Measurements from ENCODE around the gene BIN1.

BIN1 gene

DNA sequence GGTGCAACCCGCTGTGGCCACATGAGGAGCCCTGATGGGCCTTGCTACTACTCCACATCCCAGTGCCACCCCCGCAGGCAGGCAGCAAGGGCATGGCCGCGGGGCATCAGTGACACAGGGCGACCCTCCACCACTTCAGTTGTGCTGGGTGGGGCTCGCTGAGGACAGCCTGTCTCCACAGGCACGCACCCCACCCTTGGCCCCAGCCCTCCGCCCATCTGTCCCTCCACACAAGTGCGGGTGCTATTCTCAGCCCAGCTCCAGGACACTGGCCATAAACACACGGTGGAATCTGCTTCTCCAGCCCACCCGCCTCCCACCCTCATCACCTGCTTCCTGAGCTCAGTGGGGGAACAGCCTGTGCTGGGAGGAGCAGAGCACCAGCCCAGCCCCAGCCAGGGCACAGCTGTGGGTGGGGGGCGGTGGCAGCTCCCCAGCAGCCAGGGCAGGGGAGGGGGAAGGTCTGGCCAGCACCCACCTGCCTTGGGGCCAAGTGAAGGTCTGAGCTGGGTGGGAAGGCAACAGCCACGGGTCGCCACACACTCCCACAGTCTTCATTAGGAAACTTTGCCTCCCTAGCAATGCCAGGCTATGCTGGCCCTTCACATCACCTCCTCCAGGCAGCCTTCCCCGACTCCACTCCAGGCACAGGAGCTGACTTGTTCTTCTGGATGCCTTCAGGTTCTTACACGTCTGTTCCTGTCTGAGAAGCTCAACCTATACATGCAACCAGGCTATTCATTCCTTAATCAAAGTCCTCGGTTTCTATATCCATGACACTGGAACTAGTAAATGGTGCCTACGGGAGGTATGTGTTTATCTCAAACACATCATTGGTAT is 16.5 kb downstream of the BIN1 start:
- DNase-seq, result no peak

DNA sequence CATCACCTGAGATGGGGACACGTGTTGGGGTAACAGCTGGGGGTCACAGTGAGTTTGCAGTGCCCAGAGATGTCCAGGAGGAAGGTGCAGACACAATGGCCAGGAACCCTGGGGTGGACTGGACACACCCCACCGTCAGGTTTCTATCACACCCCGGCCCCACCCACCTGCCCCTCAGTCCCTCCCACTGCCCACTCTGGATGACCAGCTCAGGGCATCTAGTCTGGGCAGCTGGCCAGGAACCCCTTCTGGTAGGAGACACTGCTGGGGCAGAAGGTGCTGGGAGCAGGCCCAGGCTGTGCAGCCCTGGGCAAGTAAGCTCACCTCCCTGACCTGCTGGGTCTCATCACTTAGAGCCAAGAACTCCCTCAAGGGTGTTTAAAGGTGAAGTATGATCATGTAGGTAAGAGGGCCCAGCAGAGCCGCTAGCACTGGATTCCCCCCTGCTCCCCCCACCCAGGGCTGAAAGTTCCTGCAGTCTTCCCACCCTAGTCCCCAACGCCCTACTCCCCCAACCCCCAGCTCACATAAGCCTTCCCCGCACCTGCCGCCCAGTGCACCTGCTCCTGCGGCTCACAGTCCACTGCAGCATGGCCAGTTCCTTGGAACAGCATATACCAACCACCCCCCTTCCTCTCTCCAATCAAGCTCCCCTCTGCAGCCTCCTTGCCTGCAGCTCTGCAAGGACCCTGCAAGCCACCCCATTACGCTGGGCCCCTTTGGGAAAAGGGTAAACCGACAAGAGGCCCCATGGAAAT is 17.3 kb downstream of the BIN1 start:
- no peak for DNase-seq

DNA sequence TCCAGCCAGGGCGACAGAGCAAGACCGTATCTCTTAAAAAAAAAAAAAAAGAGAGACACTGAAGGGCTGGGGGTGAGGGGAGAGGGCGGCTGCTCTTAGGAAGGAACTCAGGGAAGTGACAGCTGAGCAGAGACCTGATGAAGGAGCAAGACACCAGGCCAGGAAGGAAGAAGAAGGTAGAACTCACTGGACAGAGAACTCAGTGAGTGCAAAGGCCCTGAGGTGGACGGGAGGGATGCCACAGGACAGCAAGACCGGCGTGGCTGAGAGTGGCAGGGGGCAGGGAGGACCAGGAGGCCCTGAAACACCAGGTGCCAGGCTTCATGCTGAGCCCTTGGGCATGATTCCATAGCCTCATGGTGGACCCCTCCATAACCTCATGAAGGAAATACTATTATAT is 18.2 kb downstream of the BIN1 start:
- DNase-seq, result no peak

- DNase-seq, result no peak
Measured at GRCh38 chr2:127087791-127088495, 19.0 kb downstream of the BIN1 start.

- peak; percentile 83 for DNase-seq
Measured at GRCh38 chr2:127086990-127087790, 19.8 kb downstream of the BIN1 start.

DNA sequence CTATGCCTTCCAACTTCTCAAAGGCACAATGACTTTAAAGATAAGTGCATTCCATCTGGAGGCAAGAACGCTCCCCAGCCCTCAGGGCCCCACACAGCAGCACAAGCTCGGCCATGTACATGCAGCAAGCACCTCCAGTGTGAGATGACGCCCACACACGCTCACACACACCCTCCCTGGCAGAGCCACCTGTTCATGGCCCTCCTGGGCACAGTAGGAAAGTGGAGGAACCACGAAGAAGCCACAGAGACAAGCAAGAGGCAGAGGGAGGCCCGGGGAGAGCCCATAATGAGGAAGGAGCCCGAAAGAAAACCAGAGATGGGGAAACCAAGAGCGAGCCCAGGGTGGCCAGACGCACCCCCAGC is 21.7 kb downstream of the BIN1 start:
- DNase-seq, result no peak

DNA sequence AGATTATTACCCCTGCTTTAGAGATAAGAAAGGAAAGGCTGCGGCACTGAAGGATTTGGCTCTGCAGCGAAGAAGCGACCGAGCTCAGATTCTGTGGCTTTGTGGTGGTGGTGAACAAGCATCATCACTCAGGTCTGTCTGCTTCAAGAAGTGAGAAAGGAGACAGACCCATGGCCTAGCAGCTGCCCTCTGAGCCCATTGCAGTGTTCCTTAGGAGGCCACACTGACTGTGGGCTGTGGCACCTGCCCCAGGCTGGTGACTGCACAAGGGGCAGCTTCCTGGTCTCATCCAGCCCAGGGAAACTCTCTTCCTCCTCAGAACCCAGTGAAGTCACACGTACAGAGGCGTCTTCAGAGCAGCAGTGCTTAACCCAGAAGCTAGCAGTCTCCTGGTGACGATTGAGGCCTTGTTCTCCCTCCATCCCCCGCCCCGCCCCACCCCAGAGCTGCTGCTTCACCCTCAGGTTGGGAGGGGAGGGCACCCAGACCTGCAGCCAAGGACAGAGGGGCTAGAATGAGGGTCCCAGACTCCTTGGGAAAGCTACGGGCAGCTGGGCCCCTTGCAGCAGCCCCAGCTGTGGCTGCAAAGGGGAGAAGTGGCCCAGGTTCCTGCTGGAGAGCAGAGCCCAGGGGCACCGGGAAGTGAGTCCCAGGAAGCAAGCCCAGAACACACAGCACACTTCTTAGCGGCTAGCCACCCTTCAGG is 22.2 kb downstream of the BIN1 start:
- no peak for DNase-seq

DNA sequence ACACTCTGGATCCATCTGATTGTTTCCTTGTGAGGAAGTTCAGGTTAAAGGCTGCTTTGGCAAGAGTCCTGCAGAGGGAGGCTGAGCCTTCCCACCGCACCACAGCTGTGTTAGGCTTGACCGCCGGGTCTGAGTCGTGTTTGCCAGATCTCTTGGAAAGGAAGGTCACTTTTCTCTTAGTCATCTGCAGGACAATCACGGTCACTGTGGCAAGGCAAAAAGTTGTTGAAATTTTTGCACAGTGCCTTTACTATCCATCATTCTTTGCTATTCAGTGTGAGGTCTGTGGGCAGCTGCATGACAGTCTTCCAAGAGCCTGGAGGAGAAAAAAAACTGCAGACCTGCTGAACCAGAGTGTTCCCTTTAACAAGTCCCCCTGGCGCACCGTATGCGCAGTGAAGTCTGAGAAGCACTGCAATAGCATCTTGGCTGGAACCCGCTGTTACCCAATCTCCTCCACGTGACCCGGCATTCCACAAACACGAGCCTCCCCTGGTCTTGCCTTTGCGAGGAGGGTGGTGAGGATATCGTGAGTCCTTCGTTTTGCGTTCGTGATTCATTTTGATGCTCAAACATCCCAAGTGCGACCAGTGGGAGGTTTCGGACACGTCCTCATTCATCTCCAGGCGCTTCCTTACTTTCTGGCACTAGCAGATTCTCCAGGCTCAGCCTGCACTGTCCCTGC is 23.0 kb downstream of the BIN1 start:
- DNase-seq, result peak; percentile 85

GRCh38 chr2:127082974-127083373 is 24.0 kb downstream of the BIN1 start:
- no peak for DNase-seq

- DNase-seq, result no peak
Measured at GRCh38 chr2:127081826-127082633, 24.9 kb downstream of the BIN1 start.

GRCh38 chr2:127080938-127081755 is 25.8 kb downstream of the BIN1 start:
- DNase-seq, result no peak

GRCh38 chr2:127080226-127080937 is 26.6 kb downstream of the BIN1 start:
- no peak for DNase-seq

DNA sequence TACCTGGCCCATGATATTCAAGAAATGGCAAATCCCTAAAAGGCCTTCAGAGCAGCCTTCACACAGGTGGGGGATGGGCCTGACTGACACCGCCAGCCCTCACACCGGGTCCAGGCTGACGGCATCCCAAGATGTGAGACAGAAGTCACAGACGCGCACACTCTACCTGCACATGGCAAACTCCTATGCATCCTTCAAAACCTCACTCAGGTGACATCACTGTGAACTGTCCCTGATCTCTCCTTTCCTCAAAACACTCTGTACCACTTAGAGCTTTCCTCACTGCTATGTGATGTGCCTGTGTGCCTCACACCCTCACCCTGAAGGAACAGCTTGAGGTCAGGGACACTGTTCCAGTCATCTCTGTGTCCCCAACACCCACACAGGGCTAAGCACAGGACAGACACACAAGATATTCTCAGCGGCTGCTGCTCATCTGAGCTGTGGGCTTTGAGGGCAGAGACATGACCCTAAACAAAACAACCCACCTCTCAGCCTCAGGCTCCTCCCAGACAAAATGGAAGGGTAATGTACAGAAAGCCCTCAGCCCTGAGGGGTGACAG is 27.5 kb downstream of the BIN1 start:
- no peak for DNase-seq

GRCh38 chr2:127078666-127079270 is 28.2 kb downstream of the BIN1 start:
- DNase-seq, result peak; percentile 43

DNA sequence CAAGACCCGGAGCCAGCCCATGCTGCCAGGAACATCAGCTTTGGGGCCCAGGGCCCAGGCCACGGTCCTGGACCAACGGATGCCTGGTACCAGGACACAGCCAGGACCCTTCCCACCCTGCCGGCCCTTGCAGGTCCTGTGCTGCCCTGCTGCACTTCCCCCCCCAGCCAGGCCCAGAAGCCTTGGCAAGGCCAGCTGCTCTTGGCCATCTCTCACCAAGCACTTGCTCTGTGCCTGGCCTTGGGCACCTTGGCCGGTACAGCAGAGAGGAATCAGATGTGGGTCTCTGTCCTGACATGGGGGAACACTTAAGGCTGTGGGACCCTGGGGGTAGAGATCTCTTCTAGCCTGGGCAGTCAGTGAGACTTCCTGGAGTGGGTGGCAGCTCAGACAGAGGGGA is 28.9 kb downstream of the BIN1 start:
- no peak for DNase-seq

DNA sequence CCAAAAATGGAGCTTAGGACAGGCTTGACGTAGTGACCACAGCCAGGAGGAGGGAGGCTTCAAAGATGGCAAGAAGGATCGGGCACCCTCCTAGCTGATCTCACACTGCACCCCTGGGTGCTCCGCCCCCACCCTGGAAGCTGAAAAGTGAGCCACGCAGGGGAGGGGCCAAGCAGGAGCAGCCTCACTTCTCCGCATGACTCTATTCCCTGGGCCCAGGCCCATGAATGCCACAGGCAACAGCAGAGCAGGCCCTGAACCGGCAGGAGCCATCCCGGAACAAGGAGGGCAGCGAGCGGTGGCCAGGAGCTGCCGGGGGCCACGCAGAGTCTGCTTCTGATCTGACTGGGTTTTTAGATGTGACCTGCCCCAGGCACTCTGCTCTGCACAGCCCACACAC is 30.0 kb downstream of the BIN1 start:
- DNase-seq, result no peak

GRCh38 chr2:127076290-127076689 is 30.7 kb downstream of the BIN1 start:
- DNase-seq, result no peak

DNA sequence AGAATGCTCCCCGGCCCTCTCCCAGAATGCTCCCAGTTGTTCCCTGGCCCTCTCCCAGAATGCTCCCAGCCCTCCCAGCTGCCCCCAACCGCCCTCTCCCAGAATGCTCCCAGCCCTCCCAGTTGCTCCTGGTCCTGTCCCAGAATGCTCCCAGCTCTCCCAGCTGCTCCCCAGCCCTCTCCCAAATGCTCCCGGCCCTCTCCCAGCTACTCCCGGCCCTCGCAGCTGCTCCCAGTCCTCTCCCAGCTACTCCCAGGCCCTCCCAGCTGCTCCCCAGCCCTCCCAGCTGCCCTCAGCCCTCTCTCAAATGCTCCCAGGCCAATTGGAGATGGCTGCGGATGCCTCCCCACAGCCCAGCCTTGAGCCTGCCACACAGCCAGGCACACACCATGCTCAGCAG is 31.1 kb downstream of the BIN1 start:
- DNase-seq, result no peak
